H9 (cell line): ENCODE measurements around the gene PPP1R13B. TPM values are rescaled to one million over a fixed set of nuclear protein-coding genes. Genes with fewer than 3 reads are reported as not detected.

ENCODE experiments used
- DNase-seq: peaks from one replicate; pipeline ENCODE4 v3.0.0-alpha.2; 2017
- H2AFZ ChIP-seq: one replicate; pipeline ENCODE4 v1.6.1; 2013; ENCODE audit warnings: mild to moderate bottlenecking, low read length, control low read depth, moderate library complexity
- H2AK5ac ChIP-seq: 2 replicates; pipeline ENCODE4 v1.6.1; 2013; ENCODE audit warnings: low read length, control low read depth, mixed read lengths; ENCODE audit not compliant: insufficient read length
- H2BK120ac ChIP-seq: one replicate; pipeline ENCODE4 v1.6.1; 2013; ENCODE audit warnings: low read depth, mild to moderate bottlenecking, low read length, control low read depth, inconsistent platforms; ENCODE audit not compliant: poor library complexity, severe bottlenecking
- H2BK12ac ChIP-seq: 2 replicates; pipeline ENCODE4 v1.6.1; 2013; ENCODE audit warnings: low read length, control low read depth, mixed read lengths, low read depth; ENCODE audit not compliant: insufficient read length
- H2BK15ac ChIP-seq: 2 replicates; pipeline ENCODE4 v1.6.1; 2013; ENCODE audit warnings: low read depth, low read length, control low read depth
- H2BK20ac ChIP-seq: one replicate; pipeline ENCODE4 v1.6.1; 2013; ENCODE audit warnings: low read depth, mild to moderate bottlenecking, low read length, control low read depth, inconsistent platforms; ENCODE audit not compliant: poor library complexity, severe bottlenecking
- H2BK5ac ChIP-seq: 2 replicates; pipeline ENCODE4 v1.6.1; 2013; ENCODE audit warnings: low read length, control low read depth, mixed read lengths; ENCODE audit not compliant: insufficient read length
- H3K14ac ChIP-seq: 2 replicates; pipeline ENCODE4 v1.6.1; 2013; ENCODE audit warnings: low read length, control low read depth; ENCODE audit not compliant: insufficient read depth
- H3K18ac ChIP-seq: 2 replicates; pipeline ENCODE4 v1.6.1; 2013; ENCODE audit warnings: low read depth, mild to moderate bottlenecking, mixed read lengths, low read length, control low read depth; ENCODE audit not compliant: insufficient read length
- H3K23ac ChIP-seq: 2 replicates; pipeline ENCODE4 v1.6.1; 2013; ENCODE audit warnings: low read length, control low read depth, mixed read lengths, low read depth; ENCODE audit not compliant: insufficient read length
- H3K23me2 ChIP-seq: 2 replicates; pipeline ENCODE4 v1.6.1; 2013; ENCODE audit warnings: low read depth, mild to moderate bottlenecking, mixed read lengths, low read length, control low read depth; ENCODE audit not compliant: insufficient read length, poor library complexity, severe bottlenecking
- H3K27ac ChIP-seq: 2 replicates; pipeline ENCODE4 v1.5.1; 2013; ENCODE audit warnings: low read length, control low read depth, mixed read lengths, low read depth; ENCODE audit not compliant: insufficient read length
- H3K27me3 ChIP-seq: 2 replicates; pipeline ENCODE4 v1.6.1; 2013; ENCODE audit warnings: low read length, control low read depth, inconsistent platforms; ENCODE audit not compliant: insufficient read depth
- H3K4ac ChIP-seq: 2 replicates; pipeline ENCODE4 v1.6.1; 2013; ENCODE audit warnings: low read depth, mild to moderate bottlenecking, control low read depth, inconsistent platforms, low read length, moderate library complexity
- H3K4me1 ChIP-seq: 2 replicates; pipeline ENCODE4 v1.6.1; 2013; ENCODE audit warnings: low read length, control low read depth, inconsistent platforms; ENCODE audit not compliant: insufficient read depth
- H3K4me2 ChIP-seq: 2 replicates; pipeline ENCODE4 v1.6.1; 2013; ENCODE audit warnings: low read length, control low read depth, mixed read lengths; ENCODE audit not compliant: insufficient read length, insufficient read depth
- H3K56ac ChIP-seq: 2 replicates; pipeline ENCODE4 v1.6.1; 2013; ENCODE audit warnings: low read depth, mild to moderate bottlenecking, mixed read lengths, low read length, control low read depth; ENCODE audit not compliant: insufficient read length
- H3K79me1 ChIP-seq: 2 replicates; pipeline ENCODE4 v1.6.1; 2013; ENCODE audit warnings: low read depth, mild to moderate bottlenecking, moderate library complexity, low read length, control low read depth, inconsistent platforms; ENCODE audit not compliant: insufficient read depth, poor library complexity, severe bottlenecking
- H3K79me2 ChIP-seq: 2 replicates; pipeline ENCODE4 v1.6.1; 2013; ENCODE audit warnings: low read length, control low read depth, inconsistent platforms; ENCODE audit not compliant: insufficient read depth
- H3K9ac ChIP-seq: 2 replicates; pipeline ENCODE4 v1.6.1; 2013; ENCODE audit warnings: low read length, control low read depth, mixed read lengths; ENCODE audit not compliant: insufficient read length; ENCODE audit errors: extremely low read depth
- H3K9me3 ChIP-seq: one replicate; pipeline ENCODE4 v1.6.1; 2013; ENCODE audit warnings: low read depth, low read length, inconsistent platforms; ENCODE audit not compliant: control insufficient read depth
- H3T11ph ChIP-seq: one replicate; pipeline ENCODE4 v1.6.1; 2013; ENCODE audit warnings: mild to moderate bottlenecking, low read length, control low read depth, inconsistent platforms
- H4K20me1 ChIP-seq: one replicate; pipeline ENCODE4 v1.6.1; 2013; ENCODE audit not compliant: control insufficient read depth, insufficient read length, insufficient read depth
- H4K5ac ChIP-seq: 2 replicates; pipeline ENCODE4 v1.6.1; 2013; ENCODE audit warnings: low read depth, mild to moderate bottlenecking, mixed read lengths, low read length, control low read depth; ENCODE audit not compliant: insufficient read length
- H4K8ac ChIP-seq: replicated peaks from 2 replicates; pipeline ENCODE4 v1.6.1; 2013; ENCODE audit warnings: low read length, control low read depth, mixed read lengths, low read depth; ENCODE audit not compliant: insufficient read length
- H4K91ac ChIP-seq: 2 replicates; pipeline ENCODE4 v1.6.1; 2013; ENCODE audit warnings: low read depth, mild to moderate bottlenecking, moderate library complexity, mixed read lengths, low read length, control low read depth; ENCODE audit not compliant: insufficient read length
- H3K27ac Mint-ChIP-seq, 3 experiments: 2 replicates in 2 of 3; 3 replicates in 1 of 3; pipeline ENCODE4 v1.8.0; 2020 to 2021; ENCODE audit warnings: mixed read lengths in 3 of 3, mild to moderate bottlenecking in 1 of 3, moderate library complexity in 1 of 3
- H3K27me3 Mint-ChIP-seq: 2 replicates; pipeline ENCODE4 v1.8.0; 2021; ENCODE audit warnings: low read depth, mild to moderate bottlenecking, moderate library complexity, mixed read lengths
- H3K36me3 Mint-ChIP-seq, 3 experiments: 2 replicates in 2 of 3; 3 replicates in 1 of 3; pipeline ENCODE4 v1.8.0; 2020 to 2021; ENCODE audit warnings: low read depth in 3 of 3, mixed read lengths in 3 of 3; ENCODE audit not compliant: insufficient read depth in 1 of 3
- H3K4me1 Mint-ChIP-seq, 2 experiments: 2 replicates each; pipeline ENCODE4 v1.8.0; 2020; ENCODE audit warnings: mixed read lengths in 2 of 2
- H3K4me3 Mint-ChIP-seq, 2 experiments: 2 replicates in 1 of 2; 3 replicates in 1 of 2; pipeline ENCODE4 v1.8.0; 2020 to 2021; ENCODE audit warnings: mild to moderate bottlenecking in 2 of 2, mixed read lengths in 2 of 2, moderate library complexity in 1 of 2
- H3K9me3 Mint-ChIP-seq, 2 experiments: 2 replicates in 1 of 2; 3 replicates in 1 of 2; pipeline ENCODE4 v1.8.0; 2020; ENCODE audit warnings: mild to moderate bottlenecking in 2 of 2, mixed read lengths in 2 of 2, moderate library complexity in 1 of 2
- WGBS: extraction: QIAGEN DNeasy Blood & Tissue Kit; methylation state at CpG from one replicate; pipeline ENCODE4 v1.1.7; 2013; ENCODE audit warnings: missing lambda C conversion rate, low lambda C conversion rate, mixed read lengths; ENCODE audit not compliant: insufficient read length; ENCODE audit errors: extremely low coverage; 5-methylcytosine and 5-hydroxymethylcytosine counted together
- total RNA-seq: library from RNA; stranded (reverse); gene quantifications from 2 replicates; pipeline ENCODE4 v1.2.1, GENCODE V29; 2021
- TF ChIP-seq, protein P1 (sequence below): fragments of 200-600 bp; sonication (generic); conservative IDR thresholded peaks from 3 replicates; pipeline ENCODE4 v1.8.0; 2021; ENCODE audit warnings: antibody characterized with exemption, mild to moderate bottlenecking

The PPP1R13B gene
- total RNA-seq, 1 experiment from 2014 or later, result 6.0 TPM

DNA sequence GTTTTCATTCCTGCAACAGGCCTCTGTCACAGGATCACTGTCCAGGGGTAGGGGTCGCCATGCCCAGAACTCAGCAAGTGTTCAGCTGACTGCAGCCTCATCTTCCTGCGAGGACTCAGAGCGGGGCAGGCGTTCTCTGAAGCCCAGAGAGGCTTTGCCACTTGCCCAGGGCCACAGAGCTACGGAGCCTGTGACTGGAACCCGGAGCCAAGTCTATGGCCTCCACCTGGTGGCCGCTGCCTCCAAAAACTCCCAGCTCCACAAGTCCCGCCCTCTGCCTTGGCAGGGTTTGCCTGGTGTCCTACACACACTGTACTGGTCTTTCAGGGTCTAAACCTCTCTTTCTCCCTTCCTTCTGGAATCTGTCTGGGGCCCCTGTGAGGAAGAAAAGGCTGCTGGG is 8.7 kb upstream of the PPP1R13B start:
- Mint-ChIP-seq H3K36me3 (no peaks in the 10 kb centered on the region), H3K4me1 (peaks cover 29 to 44% of the 10 kb centered on the region in 2 experiments), H3K27me3 (peaks cover 8% of the 10 kb centered on the region), H3K9me3 (no peaks in the 10 kb centered on the region), H3K27ac (no peak overlapping the region), H3K4me3 (no peak overlapping the region; a peak in 1 of 5 replicates)
- Histone ChIP-seq H3K27ac (no peak overlapping the region), H2BK20ac (no peak overlapping the region), H3T11ph (no peak overlapping the region), H2BK5ac (no peak overlapping the region), H2AFZ (no peak overlapping the region), H4K20me1 (no peaks in the 10 kb centered on the region), H2BK120ac (no peak overlapping the region), H3K79me2 (no peaks in the 10 kb centered on the region), H3K4me2 (no peak overlapping the region), H3K23ac (no peak overlapping the region), H3K4ac (no peak overlapping the region), H3K9me3 (no peaks in the 10 kb centered on the region), H3K4me1 (peaks cover 3% of the 10 kb centered on the region; the same call in 1 of the 2 replicates), H4K5ac (no peak overlapping the region), H2BK12ac (no peak overlapping the region), H3K27me3 (no peaks in the 10 kb centered on the region), H3K56ac (no peak overlapping the region), H4K91ac (no peak overlapping the region), H3K9ac (no peak overlapping the region), H3K14ac (no peak overlapping the region), H2BK15ac (no peak overlapping the region), H3K18ac (no peak overlapping the region), H3K23me2 (no peaks in the 10 kb centered on the region), H4K8ac (no peak overlapping the region), H3K79me1 (no peaks in the 10 kb centered on the region), H2AK5ac (no peak overlapping the region)
- TF ChIP-seq, protein P1, sequence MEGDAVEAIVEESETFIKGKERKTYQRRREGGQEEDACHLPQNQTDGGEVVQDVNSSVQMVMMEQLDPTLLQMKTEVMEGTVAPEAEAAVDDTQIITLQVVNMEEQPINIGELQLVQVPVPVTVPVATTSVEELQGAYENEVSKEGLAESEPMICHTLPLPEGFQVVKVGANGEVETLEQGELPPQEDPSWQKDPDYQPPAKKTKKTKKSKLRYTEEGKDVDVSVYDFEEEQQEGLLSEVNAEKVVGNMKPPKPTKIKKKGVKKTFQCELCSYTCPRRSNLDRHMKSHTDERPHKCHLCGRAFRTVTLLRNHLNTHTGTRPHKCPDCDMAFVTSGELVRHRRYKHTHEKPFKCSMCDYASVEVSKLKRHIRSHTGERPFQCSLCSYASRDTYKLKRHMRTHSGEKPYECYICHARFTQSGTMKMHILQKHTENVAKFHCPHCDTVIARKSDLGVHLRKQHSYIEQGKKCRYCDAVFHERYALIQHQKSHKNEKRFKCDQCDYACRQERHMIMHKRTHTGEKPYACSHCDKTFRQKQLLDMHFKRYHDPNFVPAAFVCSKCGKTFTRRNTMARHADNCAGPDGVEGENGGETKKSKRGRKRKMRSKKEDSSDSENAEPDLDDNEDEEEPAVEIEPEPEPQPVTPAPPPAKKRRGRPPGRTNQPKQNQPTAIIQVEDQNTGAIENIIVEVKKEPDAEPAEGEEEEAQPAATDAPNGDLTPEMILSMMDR, result peak; percentile 32; the same call in 2 of the 3 replicates
- WGBS, result no CpG with 5 or more reads among the region's 8 CpGs
- peak; percentile 72 for DNase-seq
